Progenitor cell of endocrine pancreas (in vitro differentiated cells): ENCODE results near the gene ATP6V0C. TPM values are rescaled to one million over a fixed set of nuclear protein-coding genes. Genes with fewer than 3 reads are reported as not detected.

Experiments
- DNase-seq: peaks from one replicate; pipeline ENCODE4 v3.0.0; 2021; ENCODE audit warnings: low spot score; ENCODE audit not compliant: unreplicated experiment
- H3K27ac Mint-ChIP-seq: 2 replicates; pipeline ENCODE4 v1.8.0; 2021; ENCODE audit warnings: mild to moderate bottlenecking, moderate library complexity, mixed read lengths
- H3K27me3 Mint-ChIP-seq: 2 replicates; pipeline ENCODE4 v1.8.0; 2021; ENCODE audit warnings: mixed read lengths
- H3K36me3 Mint-ChIP-seq: 2 replicates; pipeline ENCODE4 v1.8.0; 2022; ENCODE audit warnings: mixed read lengths; ENCODE audit not compliant: insufficient read depth
- H3K4me1 Mint-ChIP-seq: 2 replicates; pipeline ENCODE4 v1.8.0; 2021; ENCODE audit warnings: low read depth, mixed read lengths
- H3K4me3 Mint-ChIP-seq: 2 replicates; pipeline ENCODE4 v1.8.0; 2021; ENCODE audit warnings: low read depth, mild to moderate bottlenecking, moderate library complexity, mixed read lengths
- H3K9me3 Mint-ChIP-seq: 2 replicates; pipeline ENCODE4 v1.8.0; 2021; ENCODE audit warnings: low read depth, mixed read lengths
- CTCF ChIP-seq: fragments of 200-600 bp; sonication (generic); IDR thresholded peaks from one replicate; pipeline ENCODE4 v1.5.0; 2021; ENCODE audit warnings: antibody characterized with exemption, mild to moderate bottlenecking; ENCODE audit not compliant: unreplicated experiment
- total RNA-seq: library from RNA; stranded (reverse); gene quantifications from 2 replicates; pipeline ENCODE4 v1.2.1, GENCODE V29; 2021

ATP6V0C gene
- total RNA-seq, 1 donor from 2014 or later: 169 TPM

- peak overlapping the region; percentile 74 for H3K4me3 Mint-ChIP-seq
- H3K4me1 Mint-ChIP-seq: peaks cover 29% of the 10 kb centered on the region
- no peak for TF ChIP-seq CTCF
- H3K9me3 Mint-ChIP-seq: no peaks in the 10 kb centered on the region
- peaks cover 3% of the 10 kb centered on the region for H3K36me3 Mint-ChIP-seq
- peak overlapping the region; percentile 95 for H3K27ac Mint-ChIP-seq
- no peaks in the 10 kb centered on the region for H3K27me3 Mint-ChIP-seq
- no peak for DNase-seq
These were observed 7.2 kb downstream of the ATP6V0C start for GRCh38 chr16:2520784-2521531.

- Mint-ChIP-seq H3K27ac (peak overlapping the region; percentile 86), H3K4me3 (peak overlapping the region; percentile 23)
These were observed 10.1 kb downstream of the ATP6V0C start for GRCh38 chr16:2523801-2524231.

GRCh38 chr16:2524339-2524938 lies 10.7 kb downstream of the ATP6V0C start:
- Mint-ChIP-seq H3K27me3 (no peaks in the 10 kb centered on the region), H3K27ac (peak overlapping the region; percentile 86), H3K4me1 (peaks cover 20% of the 10 kb centered on the region), H3K4me3 (peak overlapping the region; percentile 23), H3K9me3 (no peaks in the 10 kb centered on the region), H3K36me3 (peaks cover 1% of the 10 kb centered on the region)
- DNase-seq: no peak
- TF ChIP-seq CTCF: peak; percentile 42

More at GRCh38 chr16:2523801-2524231, 10.1 kb downstream of the ATP6V0C start:
- no peak for DNase-seq
- peaks cover 1% of the 10 kb centered on the region for H3K36me3 Mint-ChIP-seq
- TF ChIP-seq CTCF: no peak
- H3K9me3 Mint-ChIP-seq: no peaks in the 10 kb centered on the region
- no peaks in the 10 kb centered on the region for H3K27me3 Mint-ChIP-seq
- H3K4me1 Mint-ChIP-seq: peaks cover 20% of the 10 kb centered on the region

GRCh38 chr16:2526135-2526534 lies 12.4 kb downstream of the ATP6V0C start:
- DNase-seq: no peak
- no peak overlapping the region for H3K4me3 Mint-ChIP-seq
- peaks cover 3% of the 10 kb centered on the region for H3K36me3 Mint-ChIP-seq
- TF ChIP-seq CTCF: no peak
- H3K27ac Mint-ChIP-seq: peak overlapping the region; percentile 73
- H3K9me3 Mint-ChIP-seq: no peaks in the 10 kb centered on the region
- H3K27me3 Mint-ChIP-seq: no peaks in the 10 kb centered on the region
- H3K4me1 Mint-ChIP-seq: peaks cover 15% of the 10 kb centered on the region

- Mint-ChIP-seq H3K4me1 (peaks cover 13% of the 10 kb centered on the region), H3K4me3 (no peak overlapping the region), H3K9me3 (no peaks in the 10 kb centered on the region), H3K36me3 (peaks cover 3% of the 10 kb centered on the region), H3K27me3 (no peaks in the 10 kb centered on the region), H3K27ac (no peak overlapping the region)
- TF ChIP-seq CTCF: no peak
- DNase-seq: no peak
These were observed 13.5 kb downstream of the ATP6V0C start for GRCh38 chr16:2527071-2527783.
